ENCODE data around the gene MEA1.

DNA sequence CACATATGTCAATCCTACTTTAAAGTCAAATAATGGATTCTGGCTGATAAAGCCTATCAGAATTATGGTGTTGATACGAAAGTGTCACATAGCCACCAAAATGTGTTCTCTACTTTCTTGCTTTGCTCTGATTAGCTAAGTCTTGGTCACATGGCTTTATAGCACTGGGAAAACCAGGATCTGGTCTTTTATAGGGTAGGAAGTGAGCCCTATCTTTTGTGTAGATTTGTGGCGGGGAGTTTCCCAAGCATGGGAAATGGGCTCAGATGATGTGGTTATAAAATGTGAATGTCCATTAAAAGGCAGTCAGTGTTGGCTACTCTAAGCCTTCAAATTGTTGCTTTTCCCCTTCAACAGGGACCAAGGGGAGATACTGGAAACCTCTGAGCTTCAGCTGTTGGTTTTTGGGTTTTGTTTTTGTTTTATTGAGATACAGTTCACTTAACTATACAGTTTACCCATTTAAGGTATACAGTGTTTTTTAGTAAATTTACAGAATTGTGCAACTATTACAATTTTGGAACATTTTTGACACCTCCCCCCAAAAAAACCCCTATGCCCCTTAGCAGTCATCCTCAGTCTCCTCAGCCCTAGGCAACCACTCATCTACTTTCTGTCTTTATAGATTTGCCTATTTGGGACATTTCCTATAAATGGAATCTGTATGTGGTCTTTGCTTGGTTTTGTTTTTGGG, 19.9 kb upstream of the MEA1 start:
- TF ChIP-seq CTCF (IDR thresholded peaks at IDR 0.05) (no peak), EP300 (IDR thresholded peaks at IDR 0.05) (no peak)

Data from esophagus muscularis mucosa (tissue), 3 donors.